ENCODE results near the gene SDK2.

The SDK2 gene

GRCh38 chr17:73586275-73586832 is 57.9 kb downstream of the SDK2 start:
- DNase-seq (ENCODE audit: low spot score), result no peak

- DNase-seq (ENCODE audit: low spot score), result no peak
Observed at GRCh38 chr17:73585583-73585982, 58.7 kb downstream of the SDK2 start.

DNA sequence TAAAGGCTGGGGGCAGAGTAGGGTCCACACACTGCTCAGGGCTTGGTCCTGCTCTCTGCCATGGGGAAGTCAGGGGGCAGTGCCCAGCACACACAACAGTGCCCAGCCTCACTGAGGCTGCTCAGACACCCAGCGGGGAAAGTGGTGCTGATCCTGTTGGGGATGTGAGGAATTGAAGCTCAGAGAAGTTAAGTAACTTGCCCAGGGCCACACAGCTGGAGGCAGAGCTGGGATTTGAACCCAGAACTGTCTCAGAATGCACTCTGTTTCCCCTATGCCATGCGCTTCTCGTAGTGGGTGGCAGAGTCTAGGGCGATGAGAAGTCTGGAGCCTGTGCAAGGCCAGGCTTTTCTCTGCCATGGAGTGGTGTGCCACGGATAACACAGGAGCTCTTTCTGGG is 59.3 kb downstream of the SDK2 start:
- DNase-seq (ENCODE audit: low spot score), result no peak

GRCh38 chr17:73584049-73584448 is 60.2 kb downstream of the SDK2 start:
- DNase-seq (ENCODE audit: low spot score), result no peak

- no peak for DNase-seq (ENCODE audit: low spot score)
Observed at GRCh38 chr17:73582821-73583220, 61.4 kb downstream of the SDK2 start.

DNA sequence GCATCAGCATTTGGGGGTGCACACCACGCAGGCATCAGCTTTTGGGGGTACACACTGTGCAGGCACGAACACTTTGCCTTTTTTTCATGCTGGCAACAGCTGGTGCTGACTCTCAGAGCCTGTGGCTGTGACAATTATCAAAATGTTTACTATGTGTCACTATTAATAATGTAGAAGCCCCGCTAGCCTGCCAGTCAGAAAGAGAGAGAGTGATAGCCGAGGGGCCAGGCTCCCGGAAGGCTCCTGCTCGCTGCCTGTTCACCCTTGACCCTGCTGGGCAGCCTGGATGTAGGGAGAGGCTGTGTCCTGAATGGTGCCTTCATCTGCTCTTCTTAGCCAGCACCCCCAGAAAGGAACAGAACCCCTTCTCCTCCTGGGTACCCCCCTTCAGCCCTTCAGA is 61.9 kb downstream of the SDK2 start:
- no peak for DNase-seq (ENCODE audit: low spot score)

- no peak for DNase-seq (ENCODE audit: low spot score)
Observed at GRCh38 chr17:73581379-73581778, 62.9 kb downstream of the SDK2 start.

DNA sequence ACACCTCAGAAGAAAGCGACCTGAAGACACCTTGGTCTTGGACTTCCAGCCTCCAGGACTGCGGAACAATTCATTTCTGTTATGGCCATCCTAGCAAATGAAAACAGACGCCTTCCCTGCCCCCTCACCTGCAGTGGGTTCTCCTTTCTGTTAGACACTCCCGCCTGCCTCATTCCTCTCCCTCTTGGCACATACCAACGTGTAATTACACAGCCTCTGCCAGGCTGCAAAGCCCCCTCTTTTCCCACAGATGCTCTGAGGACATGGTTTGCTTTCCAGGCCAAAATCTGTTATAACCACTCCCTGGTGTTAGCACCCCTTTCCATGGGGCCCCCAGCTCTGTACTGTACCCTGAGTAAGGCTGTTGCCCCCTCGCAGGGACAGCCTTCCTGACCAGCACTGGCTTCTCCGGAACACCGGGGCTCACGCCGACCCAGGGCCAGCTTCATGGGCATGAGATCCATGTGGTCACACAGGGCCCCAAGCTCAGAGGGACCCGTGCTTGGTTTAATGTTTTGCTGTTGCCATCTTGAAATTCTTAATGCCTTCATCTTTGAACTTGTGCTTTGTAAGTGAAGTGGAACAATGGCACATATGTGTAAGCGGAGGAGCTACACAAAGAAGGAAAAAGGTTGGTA is 64.1 kb downstream of the SDK2 start:
- no peak for DNase-seq (ENCODE audit: low spot score)

GRCh38 chr17:73576556-73577098 is 67.6 kb downstream of the SDK2 start:
- no peak for DNase-seq (ENCODE audit: low spot score)

GRCh38 chr17:73575470-73576221 is 68.6 kb downstream of the SDK2 start:
- DNase-seq (ENCODE audit: low spot score), result no peak

DNA sequence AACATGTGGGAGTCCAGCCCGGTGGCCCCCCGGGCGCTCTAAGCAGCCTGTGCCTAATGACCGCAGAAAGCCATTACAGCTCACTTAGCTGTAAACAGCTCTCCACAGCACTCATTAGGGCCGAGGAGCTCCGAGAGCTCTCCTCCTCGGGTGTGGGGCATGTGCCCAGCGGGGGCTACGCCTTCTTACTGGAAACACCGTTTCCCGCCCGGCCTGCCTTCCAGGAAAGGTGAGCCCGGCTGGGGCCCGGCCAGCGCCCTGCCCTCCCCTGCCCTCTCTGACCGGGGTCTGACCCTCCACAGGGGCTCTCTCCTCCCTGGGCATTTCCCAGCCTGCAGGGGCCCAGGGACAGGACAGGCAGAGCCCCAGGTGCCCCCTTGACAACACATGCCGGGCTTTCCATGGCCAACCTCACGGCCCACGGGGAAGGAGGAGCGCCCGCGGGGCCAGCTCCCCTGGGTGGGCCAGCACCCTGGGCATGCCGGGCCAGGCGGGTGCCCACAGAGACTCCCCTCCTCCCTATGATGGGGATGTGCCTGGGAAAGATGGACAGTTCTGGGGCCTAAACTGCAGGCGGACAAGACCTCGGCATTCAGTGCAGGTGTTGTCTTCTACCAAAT is 72.6 kb downstream of the SDK2 start:
- no peak for DNase-seq (ENCODE audit: low spot score)

DNA sequence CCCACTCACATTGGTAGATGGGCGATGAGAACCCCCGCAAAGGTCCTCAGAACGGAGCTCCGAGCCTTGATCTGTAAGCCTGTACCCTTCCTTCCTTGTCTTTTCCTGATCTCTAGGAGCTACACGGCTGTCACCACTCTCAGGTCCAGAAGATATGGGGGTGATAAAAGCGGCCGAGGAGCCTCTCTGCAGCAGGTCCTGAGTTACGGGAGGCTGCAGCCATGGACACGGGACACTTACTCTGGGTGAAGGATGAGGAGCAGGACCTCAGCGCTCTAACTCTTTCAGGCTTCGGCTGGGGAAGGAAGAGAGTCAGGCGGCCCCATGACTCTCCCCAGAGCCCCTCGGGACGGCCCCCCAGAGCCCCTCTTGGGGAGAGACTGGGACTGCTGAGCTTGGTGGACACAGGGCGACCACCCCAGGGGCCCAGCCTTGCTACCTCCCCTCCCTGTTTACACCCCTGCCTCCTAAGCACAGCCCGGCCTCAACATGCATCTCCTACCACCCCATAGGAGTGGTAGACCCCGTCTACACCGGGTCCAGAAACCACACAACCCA is 74.4 kb downstream of the SDK2 start:
- no peak for DNase-seq (ENCODE audit: low spot score)

GRCh38 chr17:73568934-73569333 is 75.3 kb downstream of the SDK2 start:
- DNase-seq (ENCODE audit: low spot score), result no peak

DNA sequence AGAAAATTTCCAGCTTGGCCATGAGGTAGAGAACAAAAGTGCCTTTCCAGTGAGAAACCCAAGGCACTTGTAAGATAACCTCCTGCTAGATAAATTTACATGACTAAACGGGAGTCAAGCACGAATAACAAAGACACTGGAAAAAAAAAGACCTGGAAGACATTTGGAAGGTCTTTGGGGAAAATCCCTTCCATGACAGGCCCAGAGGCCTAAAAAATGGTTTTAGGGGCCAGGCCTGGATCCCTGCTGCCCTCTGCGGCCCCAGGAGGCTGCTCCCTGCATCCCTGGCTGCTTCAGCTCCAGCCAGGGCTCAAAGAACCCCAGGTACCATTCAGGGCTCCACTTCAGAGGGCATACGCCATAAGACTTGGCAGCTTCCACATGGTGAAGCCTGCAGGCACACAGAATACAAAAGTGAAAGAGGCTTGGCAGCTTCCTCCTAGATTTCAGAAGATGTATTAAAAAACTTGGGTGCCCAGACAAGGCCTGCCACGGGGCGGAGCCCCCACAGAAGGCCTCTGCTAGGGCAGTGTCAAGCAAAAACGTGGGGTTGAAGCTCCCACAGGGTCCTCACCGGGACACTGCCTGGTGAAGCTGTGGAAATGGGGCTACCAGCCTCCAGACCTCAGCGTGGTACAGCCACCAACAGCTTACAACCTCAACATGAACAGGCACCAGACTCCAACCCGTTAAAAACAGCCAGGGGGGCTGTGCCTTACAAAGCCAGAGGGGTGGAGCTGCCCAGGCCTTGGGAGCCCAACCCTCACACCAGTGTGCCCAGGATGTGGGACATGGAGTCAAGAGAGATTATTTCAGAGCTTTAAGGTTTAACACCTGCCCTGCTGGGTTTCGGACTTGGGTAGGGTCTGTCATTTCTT is 77.1 kb downstream of the SDK2 start:
- no peak for DNase-seq (ENCODE audit: low spot score)

- no peak for DNase-seq (ENCODE audit: low spot score)
Observed at GRCh38 chr17:73564843-73565242, 79.4 kb downstream of the SDK2 start.

- peak; percentile 52 for DNase-seq (ENCODE audit: low spot score)
Observed at GRCh38 chr17:73562896-73563295, 81.3 kb downstream of the SDK2 start.

GRCh38 chr17:73561111-73561510 is 83.1 kb downstream of the SDK2 start:
- DNase-seq (ENCODE audit: low spot score), result no peak

GRCh38 chr17:73560661-73561060 is 83.6 kb downstream of the SDK2 start:
- no peak for DNase-seq (ENCODE audit: low spot score)

DNA sequence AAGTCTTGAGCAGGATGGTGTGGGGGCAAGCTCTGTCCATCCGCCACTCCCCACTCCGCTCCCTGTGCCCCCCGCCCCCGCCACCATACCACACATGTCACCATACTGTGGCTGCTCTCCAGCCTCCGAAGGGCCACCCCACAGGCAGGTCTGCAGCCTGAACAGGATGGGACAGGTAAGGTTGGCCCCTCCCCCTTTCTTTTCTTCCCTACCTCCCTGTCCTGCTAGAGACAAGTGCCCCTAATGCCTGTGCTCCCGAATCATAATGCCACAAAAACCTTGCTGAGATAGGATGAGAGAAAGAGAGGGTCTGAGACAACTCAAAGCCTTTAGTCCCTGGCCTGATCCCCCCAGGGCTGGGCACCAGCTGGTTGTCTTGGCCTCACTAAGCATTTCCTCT is 84.7 kb downstream of the SDK2 start:
- DNase-seq (ENCODE audit: low spot score), result no peak

DNA sequence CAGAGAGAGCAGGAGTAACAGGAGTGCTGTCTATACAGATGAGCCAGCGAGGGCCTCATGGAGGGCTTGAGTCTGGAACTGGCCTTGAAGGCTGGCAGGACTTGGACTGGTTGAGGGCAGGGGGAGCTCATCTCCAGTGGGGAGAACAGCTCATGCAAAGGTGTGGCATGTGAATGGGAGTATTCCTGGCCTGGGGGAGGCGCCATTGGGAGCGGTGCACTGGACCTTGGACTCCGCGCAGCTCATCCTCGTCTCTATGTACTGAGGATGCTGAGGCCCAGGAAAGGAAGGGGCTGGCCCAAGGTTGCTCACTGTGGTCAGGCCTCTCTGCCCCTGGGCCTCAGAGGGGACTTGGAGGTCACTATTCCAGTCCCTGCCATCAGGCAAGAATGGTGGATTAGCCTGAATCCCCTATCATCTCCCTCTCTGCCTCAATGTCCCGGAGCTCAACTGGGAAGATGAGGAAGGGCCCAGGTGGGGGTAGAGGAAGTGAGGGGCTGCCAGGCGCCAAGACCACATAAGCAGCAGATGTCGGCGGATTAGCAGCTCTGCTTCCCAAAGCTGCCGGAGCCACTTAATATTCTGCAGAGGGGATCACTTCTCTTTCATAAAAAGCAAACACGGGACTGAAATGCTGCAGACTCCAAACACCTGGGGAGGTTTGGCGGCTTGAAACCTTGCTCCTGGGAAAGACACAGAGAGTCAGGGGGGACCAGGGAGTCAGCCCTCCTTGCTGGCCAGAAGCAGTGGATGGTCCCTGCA is 88.9 kb downstream of the SDK2 start:
- DNase-seq (ENCODE audit: low spot score), result no peak

DNA sequence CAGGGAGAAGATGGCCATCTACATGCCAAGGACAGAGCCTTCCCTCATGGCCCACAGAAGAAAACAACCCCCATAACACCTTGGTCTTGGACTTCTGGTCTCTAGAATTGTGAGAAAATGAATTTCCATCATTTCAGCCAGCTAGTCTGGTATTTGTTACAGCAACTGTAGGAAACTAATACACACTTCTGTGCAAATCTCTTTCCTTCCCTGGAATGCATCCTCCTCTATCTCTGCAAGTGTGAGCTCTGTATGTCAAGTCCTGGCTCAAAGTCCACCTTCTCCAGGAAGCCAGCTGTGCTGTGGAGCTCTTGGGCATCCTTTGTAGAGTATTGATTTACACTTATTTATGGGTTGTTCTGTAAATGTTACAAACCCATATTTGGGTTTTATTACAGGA is 89.7 kb downstream of the SDK2 start:
- no peak for DNase-seq (ENCODE audit: low spot score)

Data from AG20443 (cell line).